ENCODE measurements around the gene ADGRG7. TPM values are rescaled to one million over a fixed set of nuclear protein-coding genes. Genes with fewer than 3 reads are reported as not detected.
A peak's percentile ranks its signal among the peaks of the same experiment; 100 is the strongest.

The ADGRG7 gene
- total and polyA plus RNA-seq, 10 donors = not detected

GRCh38 chr3:100709842-100710260 is 100.5 kb downstream of the ADGRG7 start:
- H3K4me1 ChIP-seq = peaks cover 16 to 49% (median 36%) of the 10 kb centered on the region in 6 donors
- H3K27me3 ChIP-seq (replicated peaks in 1 of 7) = peaks cover 0 to 5% (median 0%) of the 10 kb centered on the region in 7 donors
- H3K9me3 ChIP-seq = no peaks in the 10 kb centered on the region
- DNase-seq = peak; percentile 90
- peak overlapping the region; percentile 58 to 83 (median 73) for H3K4me3 ChIP-seq
- intact Hi-C loops (cut with DNase I; ENCODE audit: low total_unique reads) = no loop called here
- TF ChIP-seq CTCF (IDR thresholded peaks at IDR 0.05 in 8 of 11, conservative IDR thresholded peaks at IDR 0.05 in 3 of 11) (peak in 1 of 11 experiments; percentile 22), POLR2AphosphoS5 (IDR thresholded peaks at IDR 0.05) (no peak)
- H3K27ac ChIP-seq = peak overlapping the region; percentile 71 to 99 (median 96)
- WGBS, 5 donors = 1 to 2% (median 1%) methylated on average over 18 to 23 of the region's 23 CpGs
- H3K36me3 ChIP-seq = peaks cover 0 to 23% (median 11%) of the 10 kb centered on the region in 6 donors

- DNase-seq = no peak
- peaks cover 20 to 54% (median 39%) of the 10 kb centered on the region in 6 donors for H3K4me1 ChIP-seq
- peaks cover 0 to 29% (median 14%) of the 10 kb centered on the region in 6 donors for H3K36me3 ChIP-seq
- peak overlapping the region; percentile 71 to 99 (median 96) for H3K27ac ChIP-seq
- H3K27me3 ChIP-seq (replicated peaks in 1 of 7) = peaks cover 0 to 5% (median 0%) of the 10 kb centered on the region in 7 donors
- intact Hi-C loops (cut with DNase I; ENCODE audit: low total_unique reads) = no loop called here
- peak overlapping the region; percentile 58 to 83 (median 73) for H3K4me3 ChIP-seq
- WGBS, 5 donors = 20 to 32% (median 26%) methylated on average over 8 of the region's 8 CpGs
- no peaks in the 10 kb centered on the region for H3K9me3 ChIP-seq
- no peak for TF ChIP-seq POLR2A (IDR thresholded peaks at IDR 0.05)
- TF ChIP-seq CTCF (IDR thresholded peaks at IDR 0.05 in 8 of 11, conservative IDR thresholded peaks at IDR 0.05 in 3 of 11) = peak in 4 of 11 experiments; percentile 8 to 20 (median 16)
- TF ChIP-seq POLR2AphosphoS5 (IDR thresholded peaks at IDR 0.05) = no peak
Measured at GRCh38 chr3:100710261-100710968, 101.0 kb downstream of the ADGRG7 start.

- intact Hi-C loops (cut with DNase I; ENCODE audit: low total_unique reads) = no loop called here
- DNase-seq = no peak
- Histone ChIP-seq H3K9me3 (no peaks in the 10 kb centered on the region), H3K27me3 (replicated peaks in 1 of 7) (no peaks in the 10 kb centered on the region), H3K27ac (no peak overlapping the region), H3K36me3 (peaks cover 0 to 70% (median 30%) of the 10 kb centered on the region in 6 donors), H3K4me3 (no peak overlapping the region), H3K4me1 (peaks cover 20 to 80% (median 52%) of the 10 kb centered on the region in 6 donors)
- TF ChIP-seq CTCF (IDR thresholded peaks at IDR 0.05 in 8 of 11, conservative IDR thresholded peaks at IDR 0.05 in 3 of 11) = no peak
- no peak for TF ChIP-seq POLR2AphosphoS5 (IDR thresholded peaks at IDR 0.05)
- TF ChIP-seq POLR2A (IDR thresholded peaks at IDR 0.05) = no peak
Measured at GRCh38 chr3:100715176-100715575, 105.8 kb downstream of the ADGRG7 start.

GRCh38 chr3:100717063-100717462 is 107.7 kb downstream of the ADGRG7 start:
- no peak for TF ChIP-seq POLR2AphosphoS5 (IDR thresholded peaks at IDR 0.05)
- no peak for TF ChIP-seq POLR2A (IDR thresholded peaks at IDR 0.05)
- TF ChIP-seq CTCF (IDR thresholded peaks at IDR 0.05 in 8 of 11, conservative IDR thresholded peaks at IDR 0.05 in 3 of 11) = no peak
- Histone ChIP-seq H3K9me3 (no peaks in the 10 kb centered on the region), H3K36me3 (peaks cover 0 to 83% (median 47%) of the 10 kb centered on the region in 6 donors), H3K4me1 (peaks cover 10 to 61% (median 36%) of the 10 kb centered on the region in 6 donors), H3K27ac (no peak overlapping the region), H3K27me3 (replicated peaks in 1 of 7) (no peaks in the 10 kb centered on the region), H3K4me3 (no peak overlapping the region)
- WGBS, 5 donors = 90 to 96% (median 94%) methylated on average over 2 of the region's 2 CpGs
- no peak for DNase-seq
- intact Hi-C loops (cut with DNase I; ENCODE audit: low total_unique reads) = no loop called here

Measured in spleen (tissue), 11 donors.